Measurements from ENCODE around the gene BCLAF1.

BCLAF1 gene

GRCh38 chr6:136326038-136326553 is 36.5 kb upstream of the BCLAF1 start:
- H3K4me3 ChIP-seq (ENCODE audit: low read depth, low read length): no peak overlapping the region
- no peak for TF ChIP-seq MYC (IDR thresholded peaks at IDR 0.05; ENCODE audit: low read depth, low read length)
- no peak for TF ChIP-seq CTCF (IDR thresholded peaks at IDR 0.05; ENCODE audit: low read depth, low read length)
- TF ChIP-seq MAX (IDR thresholded peaks at IDR 0.05; ENCODE audit: low read depth, low read length): no peak
- no peak for TF ChIP-seq POLR2A (IDR thresholded peaks at IDR 0.05; ENCODE audit: extremely low read depth, insufficient read length)
- DNase-seq (ENCODE audit: low read depth): no peak

DNA sequence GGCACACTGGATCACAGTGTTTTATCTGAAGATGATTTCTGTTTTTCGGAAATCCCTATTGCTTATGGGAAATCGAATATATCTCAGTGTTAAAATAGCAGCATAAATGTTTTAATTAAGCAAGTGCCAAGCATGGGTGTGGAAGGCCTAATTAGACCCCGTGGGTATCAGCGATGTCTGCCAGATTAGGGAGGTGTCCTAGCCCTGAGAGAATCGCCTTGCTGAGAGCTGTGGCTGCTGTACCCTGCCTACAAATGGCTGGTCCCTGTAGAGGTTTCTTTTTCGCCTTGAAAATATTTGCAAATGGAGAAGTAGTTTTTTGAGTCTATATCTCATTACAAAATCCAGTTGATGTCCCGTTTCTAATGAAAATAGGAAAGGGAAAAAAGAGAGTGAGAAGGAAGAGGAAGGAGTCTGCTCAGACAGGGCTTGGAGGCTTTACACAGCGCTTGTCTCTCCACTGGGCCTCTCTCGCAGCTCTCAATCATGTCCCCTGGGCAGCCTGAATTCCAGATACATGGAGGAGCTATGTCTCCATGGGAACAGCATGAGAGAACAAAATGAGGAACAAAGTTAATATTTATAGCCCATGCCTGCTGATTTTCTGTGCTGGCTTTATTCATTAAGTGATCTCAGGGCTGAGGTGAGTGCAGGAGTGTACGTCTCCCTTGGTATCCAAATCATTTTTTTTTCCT is 35.2 kb upstream of the BCLAF1 start:
- TF ChIP-seq CTCF (IDR thresholded peaks at IDR 0.05; ENCODE audit: low read depth, low read length): no peak
- no peak for TF ChIP-seq MAX (IDR thresholded peaks at IDR 0.05; ENCODE audit: low read depth, low read length)
- no peak for TF ChIP-seq POLR2A (IDR thresholded peaks at IDR 0.05; ENCODE audit: extremely low read depth, insufficient read length)
- no peak for TF ChIP-seq MYC (IDR thresholded peaks at IDR 0.05; ENCODE audit: low read depth, low read length)
- no peak overlapping the region for H3K4me3 ChIP-seq (ENCODE audit: low read depth, low read length)
- DNase-seq (ENCODE audit: low read depth): no peak

- no peak for TF ChIP-seq MYC (IDR thresholded peaks at IDR 0.05; ENCODE audit: low read depth, low read length)
- DNase-seq (ENCODE audit: low read depth): no peak
- no peak overlapping the region for H3K4me3 ChIP-seq (ENCODE audit: low read depth, low read length)
These were observed 33.9 kb upstream of the BCLAF1 start for GRCh38 chr6:136323431-136324112.

DNA sequence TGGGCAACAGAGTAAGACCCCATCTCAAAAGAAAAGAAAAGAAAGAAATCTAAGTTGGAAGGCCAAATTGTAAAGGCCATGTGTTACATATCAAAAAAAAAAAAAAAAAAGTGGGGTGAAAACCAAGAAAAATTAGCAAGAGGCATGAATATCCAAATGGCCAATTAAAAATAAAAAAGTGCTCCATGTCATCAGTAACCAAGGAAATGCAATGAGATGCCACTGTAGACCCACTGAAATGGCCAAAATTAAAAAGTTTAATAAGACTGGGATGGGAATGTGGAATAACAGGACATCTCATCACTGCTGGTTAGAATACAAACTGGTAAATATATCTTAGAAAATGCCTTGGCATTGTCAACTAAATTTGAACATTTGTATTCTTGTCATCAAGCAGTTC is 30.1 kb upstream of the BCLAF1 start:
- DNase-seq (ENCODE audit: low read depth): no peak
- no peak for TF ChIP-seq MYC (IDR thresholded peaks at IDR 0.05; ENCODE audit: low read depth, low read length)
- TF ChIP-seq MAX (IDR thresholded peaks at IDR 0.05; ENCODE audit: low read depth, low read length): no peak
- no peak for TF ChIP-seq CTCF (IDR thresholded peaks at IDR 0.05; ENCODE audit: low read depth, low read length)
- TF ChIP-seq POLR2A (IDR thresholded peaks at IDR 0.05; ENCODE audit: extremely low read depth, insufficient read length): no peak
- H3K4me3 ChIP-seq (ENCODE audit: low read depth, low read length): no peak overlapping the region

DNA sequence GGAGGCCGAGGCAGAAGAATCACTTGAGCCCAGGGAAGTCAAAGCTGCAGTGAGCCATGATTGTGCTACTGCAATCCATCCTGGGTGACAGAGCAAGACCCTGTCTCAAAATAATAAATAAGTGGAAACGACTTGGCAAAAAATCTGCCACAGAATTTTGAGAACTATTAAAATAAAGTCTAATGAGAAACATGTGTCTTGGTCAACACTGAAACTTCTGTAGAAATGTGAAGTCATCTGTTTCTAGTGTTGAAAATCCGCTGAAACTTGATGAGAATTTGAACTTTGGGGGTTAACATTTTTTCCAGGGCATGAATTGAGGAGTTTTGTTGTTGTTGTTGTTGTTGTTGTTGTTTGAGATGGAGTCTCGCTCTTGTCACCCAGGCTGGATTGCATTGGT is 29.0 kb upstream of the BCLAF1 start:
- no peak overlapping the region for H3K4me3 ChIP-seq (ENCODE audit: low read depth, low read length)
- DNase-seq (ENCODE audit: low read depth): no peak
- TF ChIP-seq CTCF (IDR thresholded peaks at IDR 0.05; ENCODE audit: low read depth, low read length) (no peak), MYC (IDR thresholded peaks at IDR 0.05; ENCODE audit: low read depth, low read length) (no peak), POLR2A (IDR thresholded peaks at IDR 0.05; ENCODE audit: extremely low read depth, insufficient read length) (no peak), MAX (IDR thresholded peaks at IDR 0.05; ENCODE audit: low read depth, low read length) (no peak)

GRCh38 chr6:136317971-136318370 is 28.3 kb upstream of the BCLAF1 start:
- TF ChIP-seq MAX (IDR thresholded peaks at IDR 0.05; ENCODE audit: low read depth, low read length) (no peak), MYC (IDR thresholded peaks at IDR 0.05; ENCODE audit: low read depth, low read length) (no peak), CTCF (IDR thresholded peaks at IDR 0.05; ENCODE audit: low read depth, low read length) (no peak), POLR2A (IDR thresholded peaks at IDR 0.05; ENCODE audit: extremely low read depth, insufficient read length) (no peak)
- DNase-seq (ENCODE audit: low read depth): no peak
- H3K4me3 ChIP-seq (ENCODE audit: low read depth, low read length): no peak overlapping the region

Measured in NB4 (cell line).